Mucosa of descending colon (tissue), 3 donors: ENCODE measurements around the gene MRPS12. TPM values are rescaled to one million over a fixed set of nuclear protein-coding genes. Genes with fewer than 3 reads are reported as not detected.

Experiments
- ATAC-seq: fragments of 200-7000 bp; cut with Tn5 transposase; one replicate; pipeline ENCODE4 v1.9.1; 2020; ENCODE audit warnings: mild to moderate bottlenecking, moderate library complexity
- DNase-seq, 3 donors: peaks; one replicate each; pipeline ENCODE4 v3.0.0-alpha.2; 2020
- H3K36me3 ChIP-seq: fragments of 200-600 bp; one replicate; pipeline ENCODE4 v1.8.0; 2021; ENCODE audit warnings: low read depth, mild to moderate bottlenecking
- H3K4me1 ChIP-seq: fragments of 200-600 bp; one replicate; pipeline ENCODE4 v1.8.0; 2021; ENCODE audit warnings: low read depth, mild to moderate bottlenecking
- H3K4me3 ChIP-seq: fragments of 200-600 bp; one replicate; pipeline ENCODE4 v1.8.0; 2021; ENCODE audit warnings: mild to moderate bottlenecking
- H3K9me3 ChIP-seq: fragments of 200-600 bp; one replicate; pipeline ENCODE4 v1.8.0; 2021; ENCODE audit warnings: mild to moderate bottlenecking
- intact Hi-C, 2 donors: fragments of 100-400 bp; cut with DNase I in 1 of 2; cut with micrococcal nuclease in 1 of 2; formaldehyde crosslinking; loops; one replicate each; pipeline versions ENCODE4 v1.11.0 to v1.11.1; 2022; cut with DNase I, micrococcal nuclease
- total RNA-seq, 3 donors: library from RNA; stranded (reverse); fragmentation: NEBNext Ultra II Directional in 2 of 3; extraction: Animal tissue kit (Norgen Biotek cat#: 25700) in 2 of 3; gene quantifications; one replicate each; pipeline versions ENCODE4 v1.2.1 to v1.2.4, GENCODE V29; 2021 to 2023
- TF ChIP-seq, protein P1 (sequence below): fragments of 200-600 bp; IDR thresholded peaks from one replicate; pipeline ENCODE4 v1.8.0; 2022; ENCODE audit warnings: antibody characterized with exemption, mild to moderate bottlenecking
- donor health status: DM: no; HTN: no; CAD: no; lungs with moderate emphysema.
- donor health status: DM: no; HTN: no; CAD: no.
- donor health status: DM: no; HTN: yes; CAD: no.

MRPS12 gene
- total RNA-seq, 3 donors from 2014 or later = 28.0 to 43.3 (median 41.2) TPM

DNA sequence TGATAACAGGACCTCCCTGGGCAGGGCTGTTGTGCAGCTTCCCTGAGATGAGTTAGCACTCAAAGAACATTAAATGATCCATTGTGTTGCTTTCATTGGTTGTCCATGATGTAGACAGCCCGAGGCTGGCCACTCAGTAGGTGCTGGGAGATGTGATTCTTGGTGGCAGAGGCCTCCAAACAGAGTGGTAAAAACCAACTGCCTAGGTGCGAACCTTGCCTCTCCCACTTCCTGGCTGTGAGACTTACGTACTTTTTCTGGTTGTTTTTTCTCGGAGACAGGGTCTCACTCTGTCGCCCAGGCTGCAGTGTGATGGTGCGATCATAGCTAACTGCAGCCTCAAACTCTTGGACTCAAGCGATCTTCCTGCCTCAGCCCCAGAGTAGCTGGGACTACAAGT lies 6.4 kb upstream of the MRPS12 start:
- Histone ChIP-seq H3K4me1 (no peaks in the 10 kb centered on the region), H3K36me3 (no peaks in the 10 kb centered on the region), H3K4me3 (no peak overlapping the region), H3K9me3 (no peaks in the 10 kb centered on the region)
- ATAC-seq (no peak), DNase-seq (no peak)
- intact Hi-C loops = no loop called here
- TF ChIP-seq, protein P1, sequence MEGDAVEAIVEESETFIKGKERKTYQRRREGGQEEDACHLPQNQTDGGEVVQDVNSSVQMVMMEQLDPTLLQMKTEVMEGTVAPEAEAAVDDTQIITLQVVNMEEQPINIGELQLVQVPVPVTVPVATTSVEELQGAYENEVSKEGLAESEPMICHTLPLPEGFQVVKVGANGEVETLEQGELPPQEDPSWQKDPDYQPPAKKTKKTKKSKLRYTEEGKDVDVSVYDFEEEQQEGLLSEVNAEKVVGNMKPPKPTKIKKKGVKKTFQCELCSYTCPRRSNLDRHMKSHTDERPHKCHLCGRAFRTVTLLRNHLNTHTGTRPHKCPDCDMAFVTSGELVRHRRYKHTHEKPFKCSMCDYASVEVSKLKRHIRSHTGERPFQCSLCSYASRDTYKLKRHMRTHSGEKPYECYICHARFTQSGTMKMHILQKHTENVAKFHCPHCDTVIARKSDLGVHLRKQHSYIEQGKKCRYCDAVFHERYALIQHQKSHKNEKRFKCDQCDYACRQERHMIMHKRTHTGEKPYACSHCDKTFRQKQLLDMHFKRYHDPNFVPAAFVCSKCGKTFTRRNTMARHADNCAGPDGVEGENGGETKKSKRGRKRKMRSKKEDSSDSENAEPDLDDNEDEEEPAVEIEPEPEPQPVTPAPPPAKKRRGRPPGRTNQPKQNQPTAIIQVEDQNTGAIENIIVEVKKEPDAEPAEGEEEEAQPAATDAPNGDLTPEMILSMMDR = no peak

DNA sequence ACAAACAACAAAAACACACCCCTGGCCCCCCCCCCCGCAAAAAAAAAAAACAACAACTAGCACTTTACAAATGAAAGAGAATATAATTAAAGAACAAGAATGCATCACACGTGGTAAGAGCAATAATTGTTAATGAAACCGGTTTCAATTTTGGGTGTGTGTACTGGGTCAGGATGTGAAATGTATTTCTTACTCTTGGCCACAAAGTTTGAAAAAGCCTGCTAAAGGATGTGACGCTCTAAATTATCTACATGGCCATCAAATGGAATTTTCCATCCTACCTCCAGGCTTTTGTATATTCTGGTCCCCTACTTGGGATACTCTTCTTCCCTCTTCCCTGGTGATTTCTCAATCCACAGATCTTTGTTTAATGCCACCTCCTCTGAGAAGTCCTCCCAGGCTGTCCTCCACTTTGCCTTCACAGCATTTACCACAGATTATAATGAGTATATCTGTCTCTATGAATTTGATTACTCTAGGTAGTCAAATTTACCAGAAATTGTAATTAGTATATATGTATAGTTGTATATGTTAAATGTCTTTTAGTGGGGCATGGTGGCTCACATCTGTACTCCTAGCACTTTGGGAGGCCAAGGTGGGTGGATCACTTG lies 2.2 kb upstream of the MRPS12 start:
- peaks cover 9% of the 10 kb centered on the region for H3K36me3 ChIP-seq

DNA sequence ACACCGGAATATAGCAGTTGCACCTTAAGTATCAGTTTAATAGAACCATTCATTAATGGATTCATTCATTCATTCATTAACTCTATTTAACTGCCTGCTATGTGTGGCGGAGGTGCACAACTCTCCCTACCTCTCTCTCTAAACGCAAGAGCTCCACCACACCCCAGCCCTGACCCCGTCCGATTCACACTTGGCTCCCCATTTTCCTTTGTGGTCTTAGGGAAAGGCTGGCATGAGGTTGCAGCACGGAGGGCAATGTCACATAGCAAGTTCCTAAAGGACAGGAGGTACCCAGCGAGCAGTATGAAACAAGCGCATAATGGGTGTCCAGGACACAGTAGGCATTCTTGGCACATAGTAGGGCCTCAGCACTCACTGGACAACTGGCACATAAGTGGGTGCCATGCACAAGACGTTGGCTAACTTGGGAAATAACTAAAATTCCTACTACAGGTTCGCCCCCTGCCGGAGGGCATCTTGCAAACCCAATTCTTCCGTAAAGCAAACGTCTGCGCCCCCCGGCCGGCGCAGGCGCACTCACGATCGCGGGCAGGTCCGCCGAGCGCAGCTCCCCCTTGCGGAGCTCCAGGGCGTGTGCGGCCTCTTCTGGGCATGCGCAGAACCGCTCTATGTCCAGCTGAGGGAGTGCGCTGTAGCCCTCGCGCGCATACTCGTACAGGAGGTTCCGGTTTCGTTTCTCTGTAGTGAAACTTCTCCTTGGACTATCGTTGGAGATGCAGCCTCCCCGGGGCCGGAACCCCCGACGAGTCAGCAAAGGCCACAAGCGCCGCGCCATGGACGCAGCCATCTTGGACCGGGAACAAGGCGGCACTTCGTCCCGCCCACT lies 592 bp upstream of the MRPS12 start, which contains the start of gene SARS2:
Gene SARS2 (minus strand): TSS at position 835 of the 847 bp plus-strand sequence. CDS start 27 bp downstream, at position 808.
- intact Hi-C loops = no loop called here
- Histone ChIP-seq H3K4me3 (peak within 1 kb of the TSS; percentile 50), H3K4me1 (peaks cover 15% of the 10 kb centered on the region), H3K9me3 (peaks cover 5% of the 10 kb centered on the region), H3K36me3 (peaks cover 9% of the 10 kb centered on the region)
- ATAC-seq (peak; percentile 92), DNase-seq (peak; percentile 95)
- TF ChIP-seq, protein P1 = peak; percentile 99

More for the DNA sequence above, 2.2 kb upstream of the MRPS12 start:
- no peaks in the 10 kb centered on the region for H3K9me3 ChIP-seq
- H3K4me3 ChIP-seq = no peak overlapping the region
- H3K4me1 ChIP-seq = peaks cover 15% of the 10 kb centered on the region
- ATAC-seq (no peak), DNase-seq (no peak)
- intact Hi-C loops = no loop called here
- TF ChIP-seq, protein P1 = no peak

GRCh38 chr19:38931521-38931793 lies 713 bp downstream of the MRPS12 start:
- peaks cover 15% of the 10 kb centered on the region for H3K4me1 ChIP-seq
- peak overlapping the region; percentile 50 for H3K4me3 ChIP-seq
- no peak for DNase-seq
- peaks cover 9% of the 10 kb centered on the region for H3K36me3 ChIP-seq
- no peak for ATAC-seq
- H3K9me3 ChIP-seq = peaks cover 10% of the 10 kb centered on the region
- TF ChIP-seq, protein P1 = no peak
- intact Hi-C loops = no loop called here

- Histone ChIP-seq H3K4me3 (no peak overlapping the region), H3K36me3 (peaks cover 9% of the 10 kb centered on the region), H3K9me3 (peaks cover 10% of the 10 kb centered on the region), H3K4me1 (peaks cover 15% of the 10 kb centered on the region)
- DNase-seq = peak; percentile 37 to 63 (median 53)
- intact Hi-C loops = no loop called here
- TF ChIP-seq, protein P1 = no peak
- ATAC-seq = no peak
Measured at GRCh38 chr19:38932425-38933179, 1.9 kb downstream of the MRPS12 start.
